Measurements from ENCODE around the gene SLC66A2. TPM values are rescaled to one million over a fixed set of nuclear protein-coding genes. Genes with fewer than 3 reads are reported as not detected.

Gene SLC66A2
- total and polyA plus RNA-seq, 10 of the 15 experiments (the other 5 are each of a cell fraction or from before 2014, with no cell fraction given), result 0.69 to 42.5 (median 14.8) TPM

- Histone ChIP-seq H4K20me1 (ENCODE audit: control insufficient read depth, insufficient read depth) (peaks cover 2% of the 10 kb centered on the region; the same call in 1 of the 2 replicates), H3K79me2 (ENCODE audit: control insufficient read depth, insufficient read depth, low read length) (peaks cover 52% of the 10 kb centered on the region), H3K36me3 (ENCODE audit: control insufficient read depth in 2 of 2, insufficient read depth in 2 of 2, low read length in 1 of 2) (peaks cover 0 to 7% of the 10 kb centered on the region in 2 experiments; a peak in 3 of 4 replicates), H3K4me2 (ENCODE audit: control insufficient read depth, insufficient read depth) (peak within 1 kb of the TSS; percentile 74), H3K27me3 (replicated peaks in 1 of 2; ENCODE audit: control insufficient read depth in 2 of 2, insufficient read depth in 2 of 2, low read length in 1 of 2) (no peaks in the 10 kb centered on the region), H3K4me1 (ENCODE audit: control insufficient read depth, insufficient read depth, low read length) (no peaks in the 10 kb centered on the region), H3K9me3 (replicated peaks; ENCODE audit: control insufficient read depth, insufficient read depth, low read length) (no peaks in the 10 kb centered on the region), H2AFZ (ENCODE audit: control insufficient read depth, low read depth, low read length) (peak within 1 kb of the TSS; percentile 84), H3K27ac (ENCODE audit: control insufficient read depth, insufficient read depth) (peak within 1 kb of the TSS; percentile 85), H3K4me3 (peak within 1 kb of the TSS; percentile 72), H3K9ac (ENCODE audit: control insufficient read depth, insufficient read depth, low read length) (peak within 1 kb of the TSS; percentile 93)
- ChIA-PET POLR2A (interaction anchor here (0.8 to 1.5 kb wide), 5 partner anchors 11 to 123 kb away, joined by 3 to 6 read pairs (median 3); partner anchors contain the start of gene RBFA), RAD21 (ENCODE audit: unreplicated experiment) (interaction anchor here (0.6 to 2.1 kb wide), 3 partner anchors 11 to 27 kb away, joined by 3 to 9 read pairs (median 4); partner anchors contain the start of gene HSBP1L1), CTCF (interaction anchor here (1.1 to 1.6 kb wide), 5 partner anchors 25 to 170 kb away, joined by 3 to 9 read pairs (median 4); partner anchors contain the start of gene RBFA), SMC1A (ENCODE audit: uncharacterized antibody, unreplicated experiment) (interaction anchor here (1.0 to 2.2 kb wide), 3 partner anchors 25 to 46 kb away, joined by 3 to 13 read pairs (median 3); partner anchors contain the start of genes HSBP1L1 and RBFA)
- ATAC-seq (peak; percentile 97), FAIRE-seq (peak; percentile 86), DNase-seq (ENCODE audit: low read depth, low spot score) (peak; percentile 54)
- intact Hi-C loops (cut with micrococcal nuclease; ENCODE audit: unreplicated experiment) (loop anchor here (2.0 to 10.0 kb wide), 6 partner anchors 36 to 306 kb away; partner anchors contain the start of genes KCNG2, RBFA and SLC66A2), in situ Hi-C loops (cut with MboI) (no loop called here)
- WGBS (ENCODE audit: insufficient coverage, insufficient replicate concordance, low lambda C conversion rate, missing lambda C conversion rate), result 1% methylated on average over 34 of the region's 71 CpGs
- TSS peak; percentile 97 for BruUV-seq (replicated peaks)
- TF ChIP-seq SPI1 (IDR thresholded peaks at IDR 0.05; ENCODE audit: borderline replicate concordance, insufficient read depth, low read depth, low read length) (no peak), ZBTB11 (CRISPR knock-in tag; IDR thresholded peaks at IDR 0.05) (0 out of 2 replicates have a peak, but pooled peaks have one; percentile 24), SMAD1 (IDR thresholded peaks at IDR 0.05; ENCODE audit: low read depth, partially characterized antibody) (no peak), NFXL1 (IDR thresholded peaks at IDR 0.05; ENCODE audit: borderline replicate concordance) (no peak), REST (IDR thresholded peaks at IDR 0.05; ENCODE audit: low read depth, low read length) (no peak), ZBED1 (IDR thresholded peaks at IDR 0.05; ENCODE audit: borderline replicate concordance) (no peak), BCLAF1 (IDR thresholded peaks at IDR 0.05) (no peak), MEF2A (IDR thresholded peaks at IDR 0.05; ENCODE audit: insufficient read depth, low read depth, low read length) (no peak), IRF5 (IDR thresholded peaks at IDR 0.05; ENCODE audit: borderline replicate concordance) (no peak)
Observed at GRCh38 chr18:79988451-79989194, 37.2 kb upstream of the SLC66A2 start, which contains the start of gene TXNL4A. TSS of gene TXNL4A (minus strand) at chr18:79988563. CDS start at chr18:79988392, 171 bp downstream.

All from GM12878 (cell line).